ENCODE data around the gene CEP131.

The CEP131 gene

DNA sequence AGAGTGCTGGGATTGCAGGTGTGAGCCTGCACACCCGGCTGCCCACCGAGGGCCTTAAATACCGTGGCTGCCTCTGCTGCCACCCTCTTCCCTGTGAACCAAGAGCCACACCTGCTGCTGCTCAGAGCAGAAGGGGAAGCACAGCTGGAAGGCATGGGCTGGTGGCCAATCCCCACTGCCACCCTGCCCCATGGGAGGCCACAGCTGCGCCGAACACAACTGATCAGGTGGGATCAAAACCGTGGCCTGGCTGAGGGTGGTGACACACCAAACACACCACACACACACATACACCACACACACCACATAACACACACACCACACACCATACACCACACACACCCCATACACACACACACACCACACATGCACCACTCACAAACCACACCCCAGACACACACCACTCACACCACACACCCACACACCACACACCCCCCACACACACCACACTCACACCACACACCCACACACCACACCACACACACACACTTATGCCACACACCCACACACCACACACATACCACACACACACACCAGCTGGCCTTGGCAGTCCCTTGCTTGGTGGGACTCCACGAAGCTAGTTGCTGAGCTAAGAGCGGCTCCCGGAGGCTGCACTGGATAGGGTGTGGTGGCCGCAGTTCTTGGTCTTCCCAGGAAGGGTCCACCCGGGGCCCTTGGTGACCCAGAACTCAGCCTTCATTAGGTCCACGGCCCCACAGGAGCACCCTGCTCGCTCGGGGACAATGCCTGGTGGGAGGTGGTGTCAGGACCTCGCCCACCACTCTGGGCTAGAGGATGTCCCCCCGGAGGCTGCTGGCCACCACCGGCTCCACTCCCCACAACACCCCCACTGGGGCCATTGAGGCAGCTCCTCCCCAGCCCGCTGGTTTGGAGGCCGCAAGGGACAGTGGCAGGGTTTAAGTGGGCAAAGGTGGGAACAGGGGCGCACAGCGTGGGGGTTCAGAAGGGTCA, 14.9 kb downstream of the CEP131 start:
- DNase-seq (ENCODE audit: low read depth), result no peak
- TF ChIP-seq, protein P1, sequence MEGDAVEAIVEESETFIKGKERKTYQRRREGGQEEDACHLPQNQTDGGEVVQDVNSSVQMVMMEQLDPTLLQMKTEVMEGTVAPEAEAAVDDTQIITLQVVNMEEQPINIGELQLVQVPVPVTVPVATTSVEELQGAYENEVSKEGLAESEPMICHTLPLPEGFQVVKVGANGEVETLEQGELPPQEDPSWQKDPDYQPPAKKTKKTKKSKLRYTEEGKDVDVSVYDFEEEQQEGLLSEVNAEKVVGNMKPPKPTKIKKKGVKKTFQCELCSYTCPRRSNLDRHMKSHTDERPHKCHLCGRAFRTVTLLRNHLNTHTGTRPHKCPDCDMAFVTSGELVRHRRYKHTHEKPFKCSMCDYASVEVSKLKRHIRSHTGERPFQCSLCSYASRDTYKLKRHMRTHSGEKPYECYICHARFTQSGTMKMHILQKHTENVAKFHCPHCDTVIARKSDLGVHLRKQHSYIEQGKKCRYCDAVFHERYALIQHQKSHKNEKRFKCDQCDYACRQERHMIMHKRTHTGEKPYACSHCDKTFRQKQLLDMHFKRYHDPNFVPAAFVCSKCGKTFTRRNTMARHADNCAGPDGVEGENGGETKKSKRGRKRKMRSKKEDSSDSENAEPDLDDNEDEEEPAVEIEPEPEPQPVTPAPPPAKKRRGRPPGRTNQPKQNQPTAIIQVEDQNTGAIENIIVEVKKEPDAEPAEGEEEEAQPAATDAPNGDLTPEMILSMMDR (IDR thresholded peaks at IDR 0.05; ENCODE audit: low read depth, low read length, missing control alignments), result no peak
- H3K4me3 ChIP-seq (ENCODE audit: low read depth, low read length), result no peak overlapping the region

DNA sequence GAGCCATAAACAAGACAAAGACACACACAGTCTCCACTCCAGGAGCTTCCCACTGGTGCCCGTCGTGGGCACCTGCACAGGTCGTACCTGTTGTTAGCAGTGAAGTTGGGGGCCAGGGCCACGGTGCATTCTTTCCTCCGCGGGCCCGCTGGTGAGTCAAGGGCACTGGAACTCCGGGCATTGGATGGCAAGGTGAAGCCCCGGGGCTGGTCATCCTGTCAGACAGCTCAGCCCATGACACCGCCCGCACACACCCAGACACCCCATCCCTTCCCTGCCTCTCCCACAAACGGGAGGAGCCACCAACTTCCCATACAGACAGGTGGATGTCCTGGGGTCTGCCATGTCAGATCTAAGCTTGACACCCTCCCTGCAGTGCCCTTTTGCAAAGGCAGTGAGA, 16.1 kb downstream of the CEP131 start:
- TF ChIP-seq, protein P1 (IDR thresholded peaks at IDR 0.05; ENCODE audit: low read depth, low read length, missing control alignments), result no peak
- DNase-seq (ENCODE audit: low read depth), result no peak
- H3K4me3 ChIP-seq (ENCODE audit: low read depth, low read length), result no peak overlapping the region

DNA sequence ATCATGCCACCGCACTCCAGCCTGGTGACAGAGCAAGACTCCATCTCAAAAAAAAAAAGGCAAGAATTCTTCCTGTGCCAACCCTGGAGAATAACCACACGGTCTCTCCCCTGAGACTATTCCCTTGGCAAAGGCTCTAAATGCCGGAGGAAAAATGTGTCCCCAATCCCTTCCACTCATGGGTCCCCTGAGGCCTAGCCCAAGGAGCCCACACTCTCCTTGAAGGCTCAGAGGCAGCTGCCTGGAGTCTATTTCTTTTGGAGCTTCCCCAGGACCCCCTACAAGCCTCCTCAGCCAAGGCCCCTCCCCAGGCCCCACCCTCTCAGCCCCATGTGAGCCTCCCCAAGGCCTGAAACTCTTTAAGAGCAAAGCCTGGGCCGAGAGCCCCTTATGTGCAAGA, 16.6 kb downstream of the CEP131 start:
- DNase-seq (ENCODE audit: low read depth), result no peak
- no peak overlapping the region for H3K4me3 ChIP-seq (ENCODE audit: low read depth, low read length)
- TF ChIP-seq, protein P1 (IDR thresholded peaks at IDR 0.05; ENCODE audit: low read depth, low read length, missing control alignments), result no peak

DNA sequence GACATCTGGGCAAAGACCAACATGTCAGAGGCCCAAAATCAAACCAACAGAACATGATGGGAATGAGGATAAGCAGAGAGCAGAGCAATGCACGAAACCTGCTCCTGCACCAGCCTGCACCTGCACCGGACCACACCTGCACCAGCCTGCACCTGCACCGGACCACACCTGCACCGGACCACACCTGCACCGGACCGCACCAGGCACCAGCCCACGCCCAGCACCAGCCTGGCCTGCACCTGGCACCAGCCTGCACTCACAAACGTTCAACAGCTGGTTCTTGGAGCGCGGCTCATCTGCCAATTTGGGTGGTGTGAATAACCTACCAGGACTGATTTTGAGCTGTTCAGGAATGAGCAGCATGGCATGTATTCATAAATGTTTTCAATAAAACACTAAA, 18.2 kb downstream of the CEP131 start:
- TF ChIP-seq, protein P1 (IDR thresholded peaks at IDR 0.05; ENCODE audit: low read depth, low read length, missing control alignments), result no peak
- DNase-seq (ENCODE audit: low read depth), result no peak

DNA sequence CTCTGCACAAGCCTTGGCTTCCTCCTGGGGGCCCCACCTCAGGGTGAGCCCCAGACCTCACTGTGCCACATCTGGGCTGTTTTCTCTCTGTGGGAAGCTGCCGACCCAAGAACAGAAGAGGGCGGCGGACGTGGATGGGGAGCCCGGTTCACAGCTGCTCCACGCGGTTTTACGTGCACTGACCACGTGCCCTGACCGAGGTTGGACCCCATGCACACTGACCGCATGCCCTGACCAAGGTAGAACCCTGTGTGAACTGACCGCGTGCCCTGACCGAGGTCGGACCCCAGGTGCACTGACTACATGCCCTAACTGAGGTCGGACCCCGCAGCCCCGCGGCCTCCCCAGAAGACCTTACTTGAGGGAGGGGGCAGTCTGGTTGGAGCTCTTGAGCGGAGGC, 19.6 kb downstream of the CEP131 start:
- H3K4me3 ChIP-seq (ENCODE audit: low read depth, low read length), result no peak overlapping the region
- no peak for DNase-seq (ENCODE audit: low read depth)
- TF ChIP-seq, protein P1 (IDR thresholded peaks at IDR 0.05; ENCODE audit: low read depth, low read length, missing control alignments), result no peak

More for the DNA sequence above, 18.2 kb downstream of the CEP131 start:
- no peak overlapping the region for H3K4me3 ChIP-seq (ENCODE audit: low read depth, low read length)

DNA sequence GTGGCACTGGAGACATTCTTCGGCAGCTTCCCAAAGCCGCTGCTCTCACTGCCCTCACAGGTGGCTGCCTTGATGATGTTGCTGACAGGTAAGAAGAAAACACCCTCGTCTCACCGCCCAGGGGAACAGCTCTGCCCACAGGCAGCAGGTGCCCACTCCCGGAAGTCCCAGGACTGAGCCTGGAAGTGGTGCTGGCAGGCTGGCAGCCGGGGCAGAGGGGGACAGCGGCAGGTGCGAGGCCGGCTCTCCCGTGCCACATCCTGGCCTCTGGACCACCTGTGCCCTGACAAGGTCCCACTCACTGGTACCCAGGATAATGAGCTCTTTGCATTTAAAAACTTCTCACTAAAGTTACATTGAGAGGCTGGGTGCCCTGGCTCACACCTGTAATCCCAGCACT, 20.4 kb downstream of the CEP131 start:
- TF ChIP-seq, protein P1 (IDR thresholded peaks at IDR 0.05; ENCODE audit: low read depth, low read length, missing control alignments), result no peak
- no peak overlapping the region for H3K4me3 ChIP-seq (ENCODE audit: low read depth, low read length)
- DNase-seq (ENCODE audit: low read depth), result no peak

Measured in GM12864 (cell line).